NB4 (cell line): ENCODE results near the gene CCDC160.

ENCODE experiments used
- CTCF ChIP-seq: IDR thresholded peaks from one replicate; pipeline ENCODE4 v1.5.1; 2012; ENCODE audit warnings: low read depth, low read length
- POLR2A ChIP-seq: IDR thresholded peaks from 2 replicates; pipeline ENCODE4 v1.6.1; 2011; ENCODE audit warnings: mild to moderate bottlenecking; ENCODE audit not compliant: insufficient read length; ENCODE audit errors: extremely low read depth

GRCh38 chrX:134191281-134191680 is 45.7 kb upstream of the CCDC160 start:
- TF ChIP-seq CTCF = no peak
- TF ChIP-seq POLR2A = no peak
